Measurements from ENCODE around the gene RCSD1.

Gene RCSD1

DNA sequence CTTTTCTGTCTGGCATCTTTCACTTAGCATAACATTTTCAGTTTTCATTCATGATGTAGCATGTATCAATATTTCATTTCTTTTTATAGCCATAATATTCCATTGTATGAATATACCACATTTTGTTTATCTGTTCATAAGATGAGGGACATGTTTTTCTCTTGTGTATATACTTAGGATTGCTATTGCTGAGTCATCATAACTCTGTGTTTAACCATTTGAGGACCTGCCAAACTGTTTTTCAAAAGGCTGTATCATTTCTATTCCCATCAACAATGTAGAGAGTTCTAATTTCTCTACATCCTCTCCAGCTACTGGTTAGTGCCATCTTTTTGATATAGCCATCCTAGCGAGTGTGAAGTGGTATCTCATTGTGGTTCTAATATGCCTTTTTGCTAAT, 118.0 kb downstream of the RCSD1 start:
- DNase-seq, result no peak

DNA sequence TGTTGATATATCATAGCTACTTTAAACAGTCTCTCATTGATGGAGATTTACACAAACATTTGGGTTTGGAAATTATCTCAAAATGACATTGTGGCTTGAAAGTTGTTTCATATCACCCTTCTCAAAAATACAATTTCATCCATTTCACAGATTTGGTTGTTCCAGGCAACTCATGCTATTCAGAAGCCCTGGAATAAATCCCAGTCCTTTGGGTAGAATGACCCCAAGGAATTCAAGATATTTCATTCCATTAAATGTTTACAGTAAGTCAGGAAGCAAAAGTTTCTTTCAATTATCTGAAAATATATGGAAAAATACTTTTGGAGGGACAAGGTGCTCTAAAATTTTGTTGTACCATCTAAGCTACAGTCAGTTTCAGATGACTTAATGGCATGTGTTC, 118.9 kb downstream of the RCSD1 start:
- DNase-seq, result no peak

DNA sequence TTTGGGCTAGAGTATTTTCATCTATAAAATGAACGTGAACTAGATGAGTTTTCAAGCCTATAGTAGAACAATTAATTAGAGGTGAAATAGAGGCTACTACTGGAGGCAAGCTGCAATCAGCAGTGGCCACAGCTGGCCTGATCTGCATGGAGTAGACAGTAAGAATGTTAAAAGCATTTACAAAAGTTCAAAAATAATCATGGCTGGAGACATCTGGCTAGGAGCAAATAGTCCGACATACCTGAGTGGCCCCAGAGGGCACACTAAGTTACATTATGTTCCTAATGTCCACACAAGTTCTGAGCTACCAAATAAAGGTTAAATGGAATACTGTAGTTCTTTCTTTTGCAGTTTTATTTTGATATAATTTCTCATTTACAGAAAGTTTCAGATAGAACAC, 119.7 kb downstream of the RCSD1 start:
- no peak for DNase-seq

DNA sequence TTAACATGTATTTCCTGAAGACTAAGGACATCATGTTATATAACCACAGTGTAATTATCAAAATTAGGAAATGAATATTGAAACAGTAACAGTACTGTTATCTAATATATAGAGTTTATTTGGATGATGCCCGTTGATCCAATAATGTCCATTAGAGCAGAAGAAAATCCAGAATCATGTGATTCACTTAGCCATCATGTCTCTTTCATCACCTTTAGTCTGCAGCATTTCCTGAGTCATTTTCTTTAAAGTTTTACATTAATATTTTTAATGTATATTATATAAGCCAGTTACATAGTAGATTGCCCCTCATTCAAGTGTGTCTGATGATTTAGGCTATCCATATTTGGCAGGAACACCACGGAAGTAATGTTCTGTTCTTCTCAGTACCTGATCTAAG, 120.6 kb downstream of the RCSD1 start:
- DNase-seq, result no peak

DNA sequence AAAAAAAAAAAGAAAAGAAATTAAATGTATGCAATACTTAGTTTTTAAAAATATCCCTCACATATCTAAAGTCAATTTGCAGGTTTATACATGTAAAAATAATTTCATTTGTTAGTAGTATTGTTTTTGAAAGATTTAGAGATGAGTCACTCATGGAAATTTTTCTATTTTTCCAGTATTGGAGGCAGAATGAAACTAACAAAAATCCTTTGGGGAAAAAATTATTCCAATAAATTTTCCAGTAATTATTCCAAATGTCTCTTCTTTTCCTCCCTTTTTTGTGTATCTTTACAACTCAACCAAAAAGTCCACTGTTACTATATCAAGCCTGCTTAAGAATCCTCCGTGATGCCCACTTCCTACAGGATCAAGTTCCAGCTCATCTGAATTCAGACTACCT, 121.6 kb downstream of the RCSD1 start:
- no peak for DNase-seq

DNA sequence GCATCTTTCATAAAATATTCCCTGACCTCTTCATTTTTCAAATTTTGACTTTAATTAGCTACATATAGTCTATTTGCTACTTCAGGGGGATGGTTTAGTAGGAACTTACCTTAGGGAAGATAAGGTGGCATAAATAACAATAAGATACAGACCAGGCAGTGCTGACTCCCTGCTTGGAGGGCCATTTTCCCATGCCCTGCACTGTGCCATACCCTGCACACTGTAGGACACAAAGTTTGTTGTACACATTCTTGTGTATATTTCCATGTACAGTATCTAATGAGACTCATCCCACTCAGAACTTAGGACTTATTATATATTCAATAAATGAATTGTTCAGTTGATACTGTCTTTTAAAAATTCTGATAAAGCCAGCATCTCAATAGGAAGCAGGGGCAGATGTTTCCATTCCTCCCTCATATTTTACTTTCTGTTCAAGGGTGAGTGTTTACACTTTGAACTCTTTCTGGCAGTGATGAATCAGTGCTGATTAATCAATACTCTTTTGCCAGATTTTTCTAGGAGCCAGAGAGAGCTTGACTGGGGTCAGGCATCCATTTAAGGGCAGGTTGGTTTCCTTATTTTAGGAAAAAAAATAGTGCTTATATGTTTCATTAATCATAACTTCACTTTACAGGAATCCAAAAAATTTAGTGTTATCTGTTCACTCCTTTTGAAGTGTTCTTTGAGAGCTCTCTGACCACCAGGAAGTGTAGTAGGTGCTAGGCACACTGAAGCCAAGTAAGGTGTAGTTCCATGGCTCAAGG, 122.4 kb downstream of the RCSD1 start:
- no peak for DNase-seq

DNA sequence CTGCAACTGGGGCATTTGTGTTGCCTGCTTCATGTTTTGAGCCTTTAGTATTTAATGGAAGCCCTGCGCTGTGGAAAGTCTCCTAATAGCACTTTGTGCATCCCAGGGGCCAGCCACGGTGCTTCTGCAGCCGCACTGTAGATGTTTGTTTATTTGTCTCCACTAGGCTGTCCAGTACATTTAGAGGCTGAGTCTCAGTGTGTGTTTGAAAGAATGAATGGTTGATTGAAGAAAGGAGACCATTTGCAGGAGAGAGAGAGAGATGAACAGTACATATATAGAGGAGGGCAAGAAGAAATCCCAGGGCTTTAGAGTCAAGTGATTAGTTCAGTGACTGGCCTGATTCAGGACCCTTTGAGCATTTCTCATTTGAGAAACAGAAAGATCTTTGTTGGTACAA, 125.6 kb downstream of the RCSD1 start:
- DNase-seq, result no peak

Data from activated CD4-positive, alpha-beta T cell treated with anti-CD3 and anti-CD28 coated beads, Interleukin-2, amount 50 U/mL, for 48 hours (primary cell).